A673 (cell line): ENCODE data around the gene CRIP1.

ENCODE experiments used
- EZH2 ChIP-seq: fragments of 200-600 bp; sonication (generic); IDR thresholded peaks from 2 replicates; pipeline ENCODE4 v1.6.1; 2017; ENCODE audit warnings: borderline replicate concordance, low read depth, mild to moderate bottlenecking, mixed read lengths, antibody characterized with exemption, low read length; ENCODE audit not compliant: poor library complexity, severe bottlenecking
- TF ChIP-seq, protein P1 (sequence below): fragments of 300-800, 200-600 bp; sonication (generic); conservative IDR thresholded peaks from 2 replicates; pipeline ENCODE4 v1.5.1; 2017; ENCODE audit warnings: low read depth, mild to moderate bottlenecking, antibody characterized with exemption, low read length, moderate library complexity, mixed read lengths

GRCh38 chr14:105484997-105485393 lies 1.7 kb upstream of the CRIP1 start:
- TF ChIP-seq, protein P1, sequence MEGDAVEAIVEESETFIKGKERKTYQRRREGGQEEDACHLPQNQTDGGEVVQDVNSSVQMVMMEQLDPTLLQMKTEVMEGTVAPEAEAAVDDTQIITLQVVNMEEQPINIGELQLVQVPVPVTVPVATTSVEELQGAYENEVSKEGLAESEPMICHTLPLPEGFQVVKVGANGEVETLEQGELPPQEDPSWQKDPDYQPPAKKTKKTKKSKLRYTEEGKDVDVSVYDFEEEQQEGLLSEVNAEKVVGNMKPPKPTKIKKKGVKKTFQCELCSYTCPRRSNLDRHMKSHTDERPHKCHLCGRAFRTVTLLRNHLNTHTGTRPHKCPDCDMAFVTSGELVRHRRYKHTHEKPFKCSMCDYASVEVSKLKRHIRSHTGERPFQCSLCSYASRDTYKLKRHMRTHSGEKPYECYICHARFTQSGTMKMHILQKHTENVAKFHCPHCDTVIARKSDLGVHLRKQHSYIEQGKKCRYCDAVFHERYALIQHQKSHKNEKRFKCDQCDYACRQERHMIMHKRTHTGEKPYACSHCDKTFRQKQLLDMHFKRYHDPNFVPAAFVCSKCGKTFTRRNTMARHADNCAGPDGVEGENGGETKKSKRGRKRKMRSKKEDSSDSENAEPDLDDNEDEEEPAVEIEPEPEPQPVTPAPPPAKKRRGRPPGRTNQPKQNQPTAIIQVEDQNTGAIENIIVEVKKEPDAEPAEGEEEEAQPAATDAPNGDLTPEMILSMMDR = no peak
- TF ChIP-seq EZH2 = no peak
